HG03457 (cell line): Measurements from ENCODE around the gene STK38L.

Source experiments
- ATAC-seq: cut with Tn5 transposase; IDR thresholded peaks from one replicate; pipeline ENCODE4 v1.9.1; 2021; ENCODE audit warnings: moderate number of reproducible peaks; ENCODE audit not compliant: unreplicated experiment

STK38L gene

DNA sequence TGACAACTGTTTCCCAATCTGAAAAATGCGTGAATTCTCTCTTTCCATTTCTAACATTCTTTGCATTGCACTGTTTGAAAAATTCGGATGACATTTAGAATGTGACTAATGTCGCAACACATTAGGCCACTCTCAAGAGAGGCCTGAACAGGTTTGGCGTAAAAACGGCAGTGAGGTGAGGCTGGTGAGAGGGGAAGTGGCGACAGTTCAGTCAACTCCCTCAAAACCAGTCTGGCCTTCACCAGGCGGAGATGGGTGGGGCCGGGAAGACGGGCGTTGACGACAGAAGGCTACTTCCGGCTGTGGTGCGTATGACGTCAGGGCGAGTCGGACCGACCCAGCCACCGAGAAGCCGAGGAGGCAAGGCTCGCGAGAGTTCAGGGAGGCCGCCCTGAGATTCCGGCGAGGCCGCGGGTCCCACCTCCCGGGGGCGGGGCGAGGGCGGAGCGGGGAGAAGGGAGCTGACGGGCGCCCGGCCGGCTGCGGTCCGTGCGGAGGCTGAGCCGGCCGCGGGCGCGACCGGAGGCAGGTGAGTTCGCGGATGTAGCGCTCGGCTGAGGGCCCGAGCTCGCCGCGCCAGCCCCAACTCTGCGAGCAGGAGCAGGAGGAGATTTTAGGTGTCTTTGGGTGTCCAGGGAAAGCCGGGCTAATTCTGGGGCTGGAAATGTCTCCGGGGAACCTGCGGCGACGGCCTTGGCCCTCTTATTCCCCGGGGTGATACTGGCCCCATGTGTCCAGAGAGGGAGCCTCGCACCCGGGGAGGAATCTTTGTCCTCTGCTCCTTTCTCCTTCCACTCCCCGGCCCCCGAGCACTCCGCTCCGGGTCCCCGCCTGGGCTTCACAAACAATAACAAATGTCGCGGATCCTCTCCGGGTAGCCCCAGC is at the start of gene STK38L:
STK38L (plus strand) TSS at position 483 of the 885 bp plus-strand sequence. CDS start 53,435 bp downstream, outside the sequence.
- ATAC-seq = peak; percentile 85

- no peak for ATAC-seq
Measured at GRCh38 chr12:27194644-27195043, 49.4 kb upstream of the STK38L start.

GRCh38 chr12:27198036-27198435 is 46.0 kb upstream of the STK38L start:
- ATAC-seq = no peak

DNA sequence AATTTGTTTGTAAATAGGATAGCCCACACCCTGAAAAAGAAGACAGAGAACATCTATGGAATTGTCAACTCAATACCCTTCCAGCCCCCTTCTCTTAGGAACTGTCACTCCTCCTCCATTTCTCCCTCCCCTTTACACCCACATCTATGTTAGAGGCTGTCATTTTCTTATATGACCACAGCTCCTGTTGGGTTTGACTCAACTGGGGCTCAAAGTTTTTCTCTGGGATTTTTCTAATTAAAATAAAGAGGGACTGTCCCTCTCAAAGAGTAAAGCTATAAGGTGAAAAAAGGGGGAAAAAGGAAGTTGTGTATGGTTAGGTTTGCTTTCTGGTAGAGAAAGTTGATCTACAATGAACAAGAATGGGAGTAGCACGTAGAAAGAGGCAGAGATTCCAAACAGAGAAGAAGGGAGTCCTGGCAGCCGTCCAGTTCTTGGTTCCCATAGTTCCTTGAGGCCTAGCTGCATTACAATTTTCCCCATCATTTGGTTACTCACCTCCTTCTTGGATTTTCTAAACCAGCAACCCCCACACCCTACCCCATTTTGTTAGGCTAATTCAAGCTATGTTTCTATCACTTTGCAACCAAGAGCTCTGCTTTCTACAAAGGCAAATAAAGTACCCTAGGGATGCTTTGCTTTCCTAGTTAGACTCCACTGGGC is 44.3 kb upstream of the STK38L start:
- no peak for ATAC-seq

DNA sequence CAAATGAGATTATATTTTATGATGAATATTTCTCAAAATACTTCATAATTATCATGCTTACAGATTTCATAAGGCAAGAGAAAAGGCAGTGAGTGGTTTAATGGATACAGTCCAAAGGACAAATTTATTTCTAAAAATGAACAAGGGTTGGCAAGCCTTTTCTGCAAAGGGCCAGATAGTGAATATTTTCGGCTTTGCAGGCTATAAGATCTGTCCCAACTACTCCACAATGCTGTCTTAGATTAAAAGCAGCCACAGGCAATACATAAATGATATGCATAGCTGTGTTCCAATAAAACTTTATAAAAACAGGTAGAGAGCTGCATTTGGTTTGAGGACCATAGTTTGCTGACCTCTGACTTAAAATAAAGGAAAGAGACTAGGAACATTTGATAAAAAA is 42.9 kb upstream of the STK38L start:
- ATAC-seq = no peak

DNA sequence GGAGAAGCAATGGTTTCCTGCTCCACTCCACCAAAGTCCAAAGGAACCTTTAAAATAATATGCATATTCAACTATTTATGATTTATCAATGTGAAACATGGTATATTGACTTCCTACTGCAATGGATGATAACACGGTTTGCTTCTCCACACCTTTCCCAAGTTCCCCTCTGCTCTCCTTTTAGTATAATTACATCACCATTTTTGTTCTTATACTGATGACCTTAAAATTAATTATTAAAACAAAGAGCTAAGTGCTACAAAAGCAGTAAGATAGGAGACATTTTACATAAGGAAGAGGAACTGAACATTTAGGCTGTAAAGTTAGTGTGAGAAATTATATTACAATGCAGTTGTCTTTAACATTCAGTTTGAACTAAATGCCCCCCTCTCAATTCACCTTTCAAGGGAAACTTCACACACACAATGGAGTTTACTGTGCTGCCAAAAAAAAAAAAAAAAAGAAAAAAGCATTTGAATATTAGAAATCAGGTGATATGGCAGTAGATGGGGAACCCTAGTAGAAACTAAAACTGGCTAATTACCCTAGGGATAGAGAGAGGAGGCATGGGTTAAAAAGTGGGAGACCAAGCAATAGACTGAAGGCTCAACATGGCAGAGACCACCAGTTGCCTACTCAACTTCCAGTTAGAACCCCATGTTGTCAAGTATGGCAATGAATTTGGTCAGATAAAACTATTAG is 37.1 kb upstream of the STK38L start:
- ATAC-seq = no peak

DNA sequence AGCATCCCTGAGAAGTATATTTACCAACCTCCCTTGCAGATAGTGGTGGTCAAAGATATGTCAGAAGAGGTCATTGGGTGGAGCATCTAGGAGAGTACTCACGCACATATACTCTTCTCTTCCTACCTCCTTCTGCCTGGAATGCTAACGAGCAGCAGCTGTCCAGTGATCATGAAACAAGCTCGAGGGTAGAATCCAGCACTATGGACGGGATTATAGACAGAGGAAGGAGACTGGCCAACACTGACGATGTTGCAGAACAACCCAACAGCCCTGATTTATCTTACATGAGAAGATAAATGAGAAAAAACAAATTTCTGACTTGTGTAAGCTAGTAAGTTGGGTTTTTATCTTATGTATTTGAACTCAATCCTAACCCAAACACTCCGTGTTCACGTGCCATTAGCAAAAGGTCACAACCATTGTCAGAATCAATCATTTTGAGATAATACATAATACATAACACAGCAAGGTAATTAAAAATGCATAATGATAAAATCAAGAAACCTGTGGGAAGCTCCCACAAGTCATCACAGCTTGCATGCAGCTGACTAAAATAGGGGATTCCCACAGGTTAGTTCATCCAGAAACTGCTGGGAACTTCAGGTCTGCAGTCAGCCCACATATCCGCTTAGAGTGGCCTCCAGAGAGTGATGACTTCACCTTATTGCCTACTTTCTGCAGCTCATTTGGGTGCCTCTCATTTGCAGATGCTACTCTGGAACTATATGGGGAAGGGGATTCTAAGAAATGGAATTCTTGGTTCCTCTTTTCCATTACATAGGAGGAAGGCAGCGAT is 36.3 kb upstream of the STK38L start:
- ATAC-seq = peak; percentile 84

DNA sequence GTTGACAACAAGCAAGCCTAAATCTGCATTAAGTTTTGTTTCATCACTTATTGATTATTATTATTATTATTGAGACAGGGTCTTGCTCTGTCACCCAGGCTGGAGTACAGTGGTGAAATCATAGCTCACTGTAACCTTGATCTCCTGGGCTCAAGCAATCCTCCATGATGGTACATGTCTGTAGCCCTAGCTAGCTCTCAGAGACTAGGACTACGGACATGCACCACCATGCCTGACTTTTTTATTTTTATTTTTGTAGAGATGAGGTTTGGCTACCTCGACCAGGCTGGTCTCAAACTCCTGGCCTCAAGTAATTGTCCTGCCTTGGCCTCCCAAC is 35.7 kb upstream of the STK38L start:
- ATAC-seq = peak; percentile 5

DNA sequence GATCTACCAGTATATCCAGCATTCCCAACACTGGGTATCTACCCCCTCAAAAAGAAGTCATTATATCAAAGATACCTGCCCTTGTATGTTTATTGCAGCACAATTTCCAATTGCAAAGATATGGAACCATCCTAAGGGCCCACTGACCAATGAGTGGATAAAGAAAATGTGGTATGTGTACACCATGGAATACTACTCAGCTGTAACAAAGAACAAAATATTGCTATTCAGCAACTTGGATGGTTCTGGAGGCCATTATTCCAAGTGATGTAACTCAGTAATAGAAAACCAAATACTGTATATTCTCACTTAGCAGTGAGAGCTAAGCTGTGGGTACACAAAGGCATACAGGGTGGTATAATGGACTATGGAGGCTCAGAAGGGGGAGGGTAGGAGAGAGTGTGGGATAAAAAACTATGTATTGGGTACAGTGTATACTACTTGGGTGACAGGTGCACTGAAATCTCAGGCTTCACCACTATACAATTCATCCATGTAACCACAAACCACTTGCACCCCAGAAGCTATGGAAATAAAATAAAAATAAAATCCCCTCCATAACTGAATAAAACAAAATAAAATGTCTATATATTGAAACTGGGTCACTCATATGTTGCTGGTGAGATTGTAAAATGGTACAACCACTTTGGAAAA is 34.7 kb upstream of the STK38L start:
- ATAC-seq = no peak

GRCh38 chr12:27210187-27210586 is 33.9 kb upstream of the STK38L start:
- no peak for ATAC-seq

DNA sequence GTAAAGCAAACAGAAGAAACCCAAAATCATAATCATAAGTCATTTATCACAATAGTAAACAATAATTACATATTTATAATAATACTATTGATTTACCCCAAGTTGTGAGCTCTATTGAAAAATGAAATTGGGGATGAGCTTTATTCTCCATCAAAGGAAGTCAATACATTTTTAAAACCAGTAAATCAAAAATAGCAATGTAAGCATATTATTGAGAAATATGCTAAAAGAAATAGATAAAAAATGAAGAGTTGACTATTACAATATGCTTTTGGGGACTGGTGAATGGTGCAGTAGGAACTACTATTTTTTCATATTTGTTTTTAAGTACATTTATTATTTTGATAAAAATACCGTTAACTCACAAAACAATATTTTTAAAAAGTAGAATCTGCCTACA is 31.2 kb upstream of the STK38L start:
- no peak for ATAC-seq

DNA sequence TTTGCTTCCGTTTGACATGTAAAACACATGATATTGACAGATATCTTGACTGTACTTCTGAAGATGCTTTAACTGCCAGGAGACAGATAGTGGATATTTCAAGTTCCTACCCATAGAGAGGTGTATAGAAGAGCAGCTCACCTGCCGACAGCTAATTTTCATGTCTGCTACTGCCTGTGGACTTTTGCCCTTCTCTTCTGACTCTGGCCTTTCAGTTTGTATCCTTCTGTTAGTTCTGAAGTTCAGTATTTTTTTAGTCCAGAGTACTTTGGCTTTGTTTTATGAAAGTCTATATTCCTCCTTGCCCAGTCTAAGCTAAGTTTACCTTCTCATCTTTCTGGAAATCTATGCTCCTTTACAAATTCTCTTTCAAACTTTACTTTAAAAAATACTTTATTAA is 30.8 kb upstream of the STK38L start:
- ATAC-seq = no peak

DNA sequence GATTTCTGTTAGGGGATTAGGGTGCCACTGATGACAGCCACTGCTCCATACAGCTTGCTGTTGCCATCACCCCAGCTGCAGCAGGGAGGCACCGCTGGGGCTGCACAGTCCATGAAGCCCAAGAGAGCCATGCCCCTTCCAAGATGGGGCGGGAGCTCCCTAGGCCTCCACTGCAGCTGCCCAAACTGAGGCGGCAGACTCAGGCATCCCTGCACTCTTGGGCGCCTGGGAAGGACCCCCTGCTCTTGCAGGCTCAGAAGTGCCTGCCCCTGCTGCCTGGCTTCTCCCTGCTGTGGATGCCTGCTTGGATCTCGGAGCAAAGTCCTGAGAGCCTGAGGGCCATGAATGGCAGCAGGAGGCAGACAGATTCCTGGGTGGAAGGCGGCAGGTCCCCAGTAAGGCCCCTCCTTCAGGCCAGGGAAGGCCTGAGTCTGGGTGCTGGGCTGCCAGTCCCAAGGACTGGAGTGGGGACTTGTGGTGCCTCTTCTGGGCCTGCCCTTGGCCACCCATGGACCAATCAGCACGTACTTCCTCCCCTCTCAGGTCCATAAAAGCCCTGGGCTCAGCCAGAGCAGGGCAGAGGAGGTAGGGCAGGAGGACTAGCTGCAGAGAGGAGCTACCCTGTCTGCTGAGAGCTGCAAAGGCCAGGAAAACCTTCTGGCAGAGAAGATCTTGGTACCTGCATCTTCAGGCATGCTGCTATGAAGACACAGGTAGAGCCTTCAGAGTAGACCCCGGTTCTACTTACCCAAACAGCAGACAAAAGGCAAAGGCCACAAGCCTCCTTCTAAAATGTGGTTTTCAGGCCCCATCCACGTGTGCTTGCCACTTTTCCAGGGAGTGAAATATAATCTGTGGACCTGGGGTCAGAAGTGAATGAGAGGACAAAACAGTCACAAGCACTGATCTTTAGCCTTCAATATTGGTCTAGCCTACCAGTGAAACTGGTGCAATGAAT is 30.0 kb upstream of the STK38L start:
- ATAC-seq = no peak

DNA sequence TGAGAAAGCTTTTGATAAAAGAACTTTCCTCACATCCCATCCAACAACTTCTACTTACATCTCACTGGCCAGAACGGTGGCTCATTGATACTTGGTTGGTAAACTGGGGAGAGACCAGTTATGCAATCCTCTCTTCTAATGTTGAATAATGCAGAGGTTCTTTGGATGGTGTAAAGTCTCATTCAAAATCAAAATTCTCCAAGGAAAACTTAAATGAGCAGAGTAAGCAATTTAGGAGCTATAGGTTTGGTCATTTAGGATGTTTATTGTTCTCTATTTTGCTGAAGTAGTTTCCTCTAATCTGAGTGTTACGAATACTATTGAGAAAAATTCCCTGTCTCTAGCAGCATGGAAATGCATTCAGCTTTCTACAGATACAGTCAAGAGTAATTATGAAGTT is 26.5 kb upstream of the STK38L start:
- no peak for ATAC-seq

DNA sequence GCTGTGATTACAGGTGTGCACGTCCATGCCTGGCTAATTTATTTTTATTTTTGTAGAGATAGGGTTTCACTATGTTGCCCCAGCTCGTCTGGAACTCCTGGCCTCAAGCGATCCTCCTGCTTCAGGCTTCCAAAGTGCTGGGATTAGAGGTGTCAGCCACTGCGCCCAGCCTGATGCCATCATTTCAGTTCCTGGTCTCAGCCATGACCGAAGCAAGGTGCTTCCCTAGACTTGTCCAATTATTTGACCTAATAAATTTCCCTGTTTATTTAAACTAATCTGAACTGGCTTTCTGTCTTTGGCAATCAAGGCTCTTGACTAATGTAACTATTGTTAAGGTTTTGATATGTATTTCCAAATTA is 24.4 kb upstream of the STK38L start:
- ATAC-seq = no peak

- peak; percentile 52 for ATAC-seq
Measured at GRCh38 chr12:27220055-27220987, 23.8 kb upstream of the STK38L start.

DNA sequence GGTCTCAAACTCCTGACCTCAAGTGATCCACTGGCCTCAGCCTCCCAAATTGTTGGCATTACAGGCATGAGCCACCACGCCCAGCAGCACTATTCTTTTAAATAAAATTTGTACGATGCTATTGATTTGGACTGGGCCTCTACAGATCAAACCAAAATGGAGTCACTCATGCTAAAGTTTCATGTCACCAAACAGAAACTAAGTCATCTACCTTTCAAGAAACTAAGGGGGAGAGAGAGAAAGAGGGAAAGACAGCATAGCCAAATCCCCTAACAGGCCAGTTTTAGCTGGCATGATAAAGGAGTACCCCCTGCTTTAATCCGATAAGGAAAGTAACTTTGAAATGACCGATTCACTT is 23.1 kb upstream of the STK38L start:
- ATAC-seq = no peak

DNA sequence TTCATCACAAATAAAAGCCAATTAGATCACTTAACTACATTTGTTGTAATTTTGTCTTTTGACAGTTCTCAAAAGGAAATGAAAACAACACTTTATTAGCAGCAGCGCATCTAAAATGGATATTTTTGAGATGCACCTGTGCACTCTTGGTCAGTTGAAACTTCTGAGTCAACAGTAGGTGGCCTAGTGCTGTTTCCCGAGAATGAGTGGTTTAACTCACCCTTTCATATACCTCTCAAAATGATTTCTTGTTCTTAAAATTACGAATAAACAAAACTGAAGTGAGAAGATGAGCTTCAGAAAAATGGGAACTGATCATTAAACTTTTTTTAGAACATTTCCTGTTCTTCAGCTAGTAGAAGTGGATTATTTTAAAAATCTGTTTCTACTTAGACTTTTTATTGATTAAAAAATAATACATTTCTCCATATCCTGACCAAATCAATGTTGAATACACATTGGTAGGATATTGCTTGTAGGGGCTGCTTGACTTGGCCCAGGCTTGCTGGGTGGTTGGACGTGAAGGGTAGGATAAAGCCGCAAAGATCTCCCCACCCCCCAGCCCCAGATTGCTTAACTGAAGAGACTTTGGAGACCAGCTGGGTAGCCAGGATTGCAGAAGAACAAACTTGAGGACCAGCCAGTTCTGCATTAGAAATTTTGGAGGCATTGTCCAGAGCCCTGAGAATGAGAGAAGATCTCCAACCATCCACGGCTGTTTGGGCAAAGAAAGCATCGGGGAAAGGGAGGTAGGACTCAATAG is 22.3 kb upstream of the STK38L start:
- peak; percentile 70 for ATAC-seq
